Cardiac muscle cell (in vitro differentiated cells and primary cell): ENCODE results near the gene NAA80. TPM values are rescaled to one million over a fixed set of nuclear protein-coding genes. Genes with fewer than 3 reads are reported as not detected.

ENCODE experiments used
- DNase-seq, 2 donors: peaks; one replicate each; pipeline versions ENCODE4 v3.0.0 to v3.0.0-alpha.2; 2010 to 2017; ENCODE audit warnings: low read depth in 1 of 2, low spot score in 1 of 2
- H3K27ac ChIP-seq: fragments of 200-600 bp; sonication (generic); 2 replicates; pipeline ENCODE4 v1.5.1; 2016
- H3K27me3 ChIP-seq: fragments of 200-600 bp; sonication (generic); 2 replicates; pipeline ENCODE4 v1.6.0; 2016; ENCODE audit warnings: control low read depth
- H3K36me3 ChIP-seq: fragments of 200-600 bp; sonication (generic); 2 replicates; pipeline ENCODE4 v1.5.1; 2016; ENCODE audit warnings: control low read depth
- H3K4me1 ChIP-seq: fragments of 200-600 bp; sonication (generic); 2 replicates; pipeline ENCODE4 v1.8.1; 2017; ENCODE audit warnings: low read depth, mild to moderate bottlenecking, mixed run types
- H3K4me3 ChIP-seq: fragments of 200-600 bp; sonication (generic); 2 replicates; pipeline ENCODE4 v1.5.1; 2016; ENCODE audit warnings: mild to moderate bottlenecking
- H3K9me3 ChIP-seq: fragments of 200-600 bp; sonication (generic); 2 replicates; pipeline ENCODE4 v1.5.1; 2017; ENCODE audit warnings: low read depth, mild to moderate bottlenecking, control low read depth
- CTCF ChIP-seq: IDR thresholded peaks from 2 replicates; pipeline ENCODE4 v1.5.1; 2012; ENCODE audit warnings: low read depth, mild to moderate bottlenecking, low read length
- polyA plus RNA-seq: library from polyadenylated mRNA; unstranded; fragments of >200 nt; fragmentation: Nextera tagmentation; extraction: Ambion mirVana; gene quantifications from 2 replicates; pipeline ENCODE4 v1.2.1, GENCODE V29; 2016
- total RNA-seq: library from RNA; depleted of rRNA; stranded (reverse); fragments of >200 nt; gene quantifications from 2 replicates; pipeline ENCODE4 v1.2.3, GENCODE V29; 2016

The NAA80 gene
- total and polyA plus RNA-seq, 2 experiments from 2014 or later, result 35.6 to 40.4 TPM

DNA sequence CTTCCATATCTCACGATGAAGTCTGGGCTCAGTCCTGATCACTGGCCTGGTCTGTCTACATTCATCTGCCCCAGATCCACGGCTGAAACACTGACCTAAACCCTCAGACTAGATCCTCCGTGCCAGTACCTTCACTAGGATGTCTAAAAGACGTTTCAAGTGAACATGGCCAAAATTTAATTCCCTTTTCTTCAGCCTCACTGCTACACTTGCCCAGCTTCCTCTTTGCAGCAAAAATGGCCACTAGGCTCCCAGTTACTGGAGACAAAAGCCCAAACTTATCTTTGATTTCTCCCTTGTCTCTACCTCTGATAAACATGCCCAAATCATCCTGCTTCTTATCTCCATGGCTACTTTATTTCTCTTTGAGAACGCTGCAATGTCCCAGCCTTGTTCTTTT is 39.8 kb upstream of the NAA80 start:
- Histone ChIP-seq H3K4me1 (peaks cover 11% of the 10 kb centered on the region), H3K27me3 (peaks cover 47% of the 10 kb centered on the region), H3K36me3 (no peaks in the 10 kb centered on the region), H3K27ac (no peak overlapping the region), H3K9me3 (no peaks in the 10 kb centered on the region), H3K4me3 (no peak overlapping the region)
- no peak for TF ChIP-seq CTCF
- DNase-seq, result no peak

DNA sequence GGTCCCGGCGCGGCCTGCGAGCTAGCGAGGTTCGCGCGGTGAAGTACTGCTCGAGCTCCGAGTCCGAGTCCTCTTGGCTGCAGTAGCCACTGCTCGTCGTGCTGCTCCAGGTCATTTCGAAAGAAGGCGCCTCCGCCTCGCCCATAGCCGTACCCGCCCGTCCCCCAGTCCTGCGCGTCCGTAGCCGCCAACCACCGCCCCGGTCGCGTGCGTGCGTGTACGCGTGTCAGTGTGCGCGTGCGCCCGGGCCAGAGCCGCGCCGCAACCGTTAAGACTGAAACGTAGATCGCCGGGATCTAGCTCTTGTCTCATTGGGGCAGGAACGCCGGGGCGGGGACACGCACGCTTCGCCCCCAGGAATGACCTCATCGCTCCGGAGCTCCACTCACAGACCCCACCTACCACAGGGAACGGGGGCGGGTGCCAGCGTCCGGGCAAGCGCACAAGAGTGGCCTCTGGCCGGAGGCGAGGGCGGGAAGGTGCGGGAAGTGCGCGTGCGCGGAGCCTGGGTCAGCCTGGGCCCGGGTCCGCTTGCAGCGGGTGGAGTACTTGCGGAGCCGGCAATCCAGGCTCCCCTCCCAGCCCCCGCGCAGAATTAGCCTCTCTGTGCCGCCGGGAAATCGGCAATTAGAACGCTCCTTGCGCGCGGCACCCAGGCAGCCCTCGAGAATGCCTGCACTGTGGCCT is 38.1 kb upstream of the NAA80 start:
- peak overlapping the region; percentile 87 for H3K27ac ChIP-seq
- peak overlapping the region; percentile 59 for H3K4me3 ChIP-seq
- no peaks in the 10 kb centered on the region for H3K36me3 ChIP-seq
- DNase-seq, result peak; percentile 100
- no peak for TF ChIP-seq CTCF
- H3K27me3 ChIP-seq, result peaks cover 31% of the 10 kb centered on the region
- H3K9me3 ChIP-seq, result no peaks in the 10 kb centered on the region
- H3K4me1 ChIP-seq, result peaks cover 11% of the 10 kb centered on the region

GRCh38 chr3:50336452-50337174 is 37.4 kb upstream of the NAA80 start:
- H3K36me3 ChIP-seq, result peaks cover 6% of the 10 kb centered on the region
- H3K27me3 ChIP-seq, result peaks cover 24% of the 10 kb centered on the region
- peak overlapping the region; percentile 87 for H3K27ac ChIP-seq
- H3K9me3 ChIP-seq, result no peaks in the 10 kb centered on the region
- peaks cover 11% of the 10 kb centered on the region for H3K4me1 ChIP-seq
- no peak for DNase-seq
- TF ChIP-seq CTCF, result no peak
- peak overlapping the region; percentile 59 for H3K4me3 ChIP-seq

- TF ChIP-seq CTCF, result no peak
- Histone ChIP-seq H3K36me3 (peaks cover 27% of the 10 kb centered on the region), H3K4me3 (no peak overlapping the region), H3K4me1 (peaks cover 11% of the 10 kb centered on the region), H3K9me3 (no peaks in the 10 kb centered on the region), H3K27me3 (peaks cover 3% of the 10 kb centered on the region), H3K27ac (peak overlapping the region; percentile 9)
- no peak for DNase-seq
Observed at GRCh38 chr3:50334339-50335075, 35.3 kb upstream of the NAA80 start.

DNA sequence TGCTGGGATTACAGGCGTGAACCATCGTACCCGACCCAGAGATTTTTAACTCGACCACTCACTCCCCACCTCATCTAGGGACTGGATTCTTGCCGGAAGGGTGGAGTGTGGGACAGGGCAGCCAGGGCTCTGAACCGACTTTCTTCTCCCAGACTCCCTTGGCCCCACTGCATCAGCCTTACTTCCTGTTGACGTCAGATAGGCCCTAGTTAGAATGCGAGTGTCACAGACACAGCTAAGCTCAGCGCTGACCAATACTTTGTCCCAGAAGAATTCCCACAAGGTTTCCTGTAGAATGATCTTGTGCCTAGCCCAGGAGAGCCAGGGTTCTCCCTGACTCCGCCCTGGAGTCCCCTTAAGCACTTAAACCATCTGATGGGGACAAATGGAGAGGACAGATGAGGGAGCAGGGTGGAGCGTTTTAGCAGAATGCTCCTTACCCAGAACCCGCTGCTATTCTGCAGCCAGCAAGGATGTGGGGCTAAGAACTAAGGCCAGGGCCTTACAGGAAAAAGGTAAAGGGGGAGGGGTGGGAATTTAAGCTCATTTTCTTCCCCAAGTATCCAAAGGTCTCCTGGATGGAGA is 34.6 kb upstream of the NAA80 start:
- no peak overlapping the region for H3K4me3 ChIP-seq
- peaks cover 31% of the 10 kb centered on the region for H3K36me3 ChIP-seq
- peak overlapping the region; percentile 9 for H3K27ac ChIP-seq
- H3K4me1 ChIP-seq, result peaks cover 11% of the 10 kb centered on the region
- no peak for TF ChIP-seq CTCF
- H3K27me3 ChIP-seq, result no peaks in the 10 kb centered on the region
- no peaks in the 10 kb centered on the region for H3K9me3 ChIP-seq
- DNase-seq, result peak in 1 of 2 donors; percentile 89
